HG03103 (cell line): Measurements from ENCODE around the gene SLC47A1.

Experiments used
- ATAC-seq: cut with Tn5 transposase; IDR thresholded peaks from one replicate; pipeline ENCODE4 v1.9.1; 2021; ENCODE audit warnings: low read depth; ENCODE audit not compliant: unreplicated experiment

Gene SLC47A1

GRCh38 chr17:19590451-19590850 lies 56.8 kb downstream of the SLC47A1 start:
- no peak for ATAC-seq

GRCh38 chr17:19590912-19591551 lies 57.4 kb downstream of the SLC47A1 start:
- no peak for ATAC-seq

GRCh38 chr17:19592316-19592715 lies 58.7 kb downstream of the SLC47A1 start:
- no peak for ATAC-seq

- ATAC-seq, result no peak
Measured at GRCh38 chr17:19596869-19597268, 63.2 kb downstream of the SLC47A1 start.

GRCh38 chr17:19610311-19610710 lies 76.7 kb downstream of the SLC47A1 start:
- ATAC-seq, result no peak

- ATAC-seq, result no peak
Measured at GRCh38 chr17:19610879-19611278, 77.2 kb downstream of the SLC47A1 start.

- ATAC-seq, result no peak
Measured at GRCh38 chr17:19613979-19614378, 80.3 kb downstream of the SLC47A1 start.

- ATAC-seq, result no peak
Measured at GRCh38 chr17:19614900-19615299, 81.2 kb downstream of the SLC47A1 start.

GRCh38 chr17:19618015-19618414 lies 84.4 kb downstream of the SLC47A1 start:
- no peak for ATAC-seq

GRCh38 chr17:19619705-19620325 lies 86.2 kb downstream of the SLC47A1 start:
- no peak for ATAC-seq

- no peak for ATAC-seq
Measured at GRCh38 chr17:19621697-19622096, 88.0 kb downstream of the SLC47A1 start.

GRCh38 chr17:19626079-19626478 lies 92.4 kb downstream of the SLC47A1 start:
- ATAC-seq, result no peak
